K562 (cell line): Measurements from ENCODE around the gene HIVEP3. TPM values are rescaled to one million over a fixed set of nuclear protein-coding genes. Genes with fewer than 3 reads are reported as not detected.

ENCODE experiments used
- C11orf30 ChIP-seq: fragments of 450-650 bp; IDR thresholded peaks from 2 replicates; pipeline ENCODE4 v1.6.1; 2016; ENCODE audit warnings: low read depth, mild to moderate bottlenecking
- CAMTA2 ChIP-seq: fragments of 250-450 bp; sonication (Bioruptor Pico); conservative IDR thresholded peaks from 2 replicates; pipeline ENCODE4 v1.5.1; 2022
- CREBBP ChIP-seq: IDR thresholded peaks from one replicate; pipeline ENCODE4 v1.6.1; 2012; ENCODE audit warnings: low read depth, mild to moderate bottlenecking, control low read depth, inconsistent platforms, low read length
- FOXA1 ChIP-seq: fragments of 450-650 bp; IDR thresholded peaks from 2 replicates; pipeline ENCODE4 v1.6.1; 2016; ENCODE audit warnings: mild to moderate bottlenecking, borderline replicate concordance
- ILF3 ChIP-seq: fragments of 450-650 bp; IDR thresholded peaks from 2 replicates; pipeline ENCODE4 v1.6.1; 2018; ENCODE audit warnings: antibody characterized with exemption, mild to moderate bottlenecking, moderate library complexity, borderline replicate concordance
- L3MBTL2 ChIP-seq: fragments of 450-650 bp; IDR thresholded peaks from 2 replicates; pipeline ENCODE4 v1.6.1; 2016; ENCODE audit warnings: mild to moderate bottlenecking, moderate library complexity
- NFE2 ChIP-seq: IDR thresholded peaks from 2 replicates; pipeline ENCODE4 v1.6.1; 2014; ENCODE audit warnings: antibody characterized with exemption, low read depth
- SMARCC2 ChIP-seq: fragments of 450-650 bp; IDR thresholded peaks from 2 replicates; pipeline ENCODE4 v1.6.1; 2017; ENCODE audit warnings: antibody characterized with exemption, moderate library complexity, mild to moderate bottlenecking, low read depth
- SRSF7 ChIP-seq: fragments of 200-400 bp; formaldehyde crosslinking; optimal IDR thresholded peaks from 2 replicates; pipeline ENCODE3; 2017; ENCODE audit warnings: mild to moderate bottlenecking, low read depth, low read length
- ZBTB7A ChIP-seq: IDR thresholded peaks from 2 replicates; pipeline ENCODE4 v1.6.1; 2011; ENCODE audit warnings: low read depth, mild to moderate bottlenecking, low read length, moderate library complexity, borderline replicate concordance; ENCODE audit not compliant: control insufficient read depth
- ZNF197 ChIP-seq: fragments of 200-800 bp; sonication (Bioruptor generic); IDR thresholded peaks from 2 replicates; pipeline ENCODE4 v1.6.1; 2016; ENCODE audit warnings: low read depth, missing genetic modification characterization, missing compliant biosample characterization
- polyA plus RNA-seq, 8 experiments: library from polyadenylated mRNA; depleted of rRNA in 4 of 8; stranded (reverse) in 5 of 8; unstranded in 3 of 8; fragments of >200 nt; fragmentation: Nextera tagmentation in 2 of 8; fragmentation: Illumina TruSeq in 1 of 8; extraction: Ambion mirVana in 2 of 8; extraction: Trizol in 1 of 8; gene quantifications; 2 replicates each; pipeline versions ENCODE4 v1.2.1 to v1.2.3, GENCODE V29; 2011 to 2014; ENCODE audit warnings: inconsistent platforms in 1 of 8, missing spikeins in 1 of 8
- total RNA-seq, 7 experiments: library from RNA; depleted of rRNA in 6 of 7; stranded (reverse); fragments of >200 nt in 6 of 7; fragmentation: Illumina TruSeq in 2 of 7; extraction: Trizol in 2 of 7; gene quantifications; 2 replicates each; pipeline versions ENCODE4 v1.2.1 to v1.2.3, GENCODE V29; 2011 to 2021; ENCODE audit warnings: low replicate concordance in 1 of 7
- TF ChIP-seq, protein P1 (sequence below), 3 experiments: fragments of 200-800 bp in 1 of 3; fragments of 250-450 bp in 1 of 3; fragments of 450-650 bp in 1 of 3; sonication (Bioruptor Pico) in 1 of 3; sonication (Bioruptor generic) in 1 of 3; formaldehyde crosslinking in 1 of 3; IDR thresholded peaks; 2 replicates each; pipeline versions ENCODE4 v1.6.1 to v1.8.0; 2016 to 2022; ENCODE audit warnings: mild to moderate bottlenecking in 2 of 3, missing genetic modification characterization in 2 of 3, missing compliant biosample characterization in 1 of 3, moderate library complexity in 1 of 3
- TF ChIP-seq, protein P2 (sequence below): IDR thresholded peaks from 2 replicates; pipeline ENCODE4 v1.6.1; 2011; ENCODE audit warnings: borderline replicate concordance, low read depth, mild to moderate bottlenecking, moderate library complexity, low read length; ENCODE audit not compliant: insufficient read depth, poor library complexity, severe bottlenecking
- TF ChIP-seq, protein P3 (sequence below): sonication (generic); IDR thresholded peaks from 2 replicates; pipeline ENCODE4 v1.6.1; 2016
- TF ChIP-seq, protein P4 (sequence below): sonication (generic); formaldehyde crosslinking; IDR thresholded peaks from 2 replicates; pipeline ENCODE4 v1.8.0; 2022; ENCODE audit warnings: mild to moderate bottlenecking, missing genetic modification reagents, borderline replicate concordance
- TF ChIP-seq, protein P5 (sequence below), 2 experiments: fragments of 450-650 bp in 1 of 2; sonication (generic) in 1 of 2; formaldehyde crosslinking in 1 of 2; IDR thresholded peaks in 1 of 2; conservative IDR thresholded peaks in 1 of 2; 2 replicates each; pipeline versions ENCODE4 v1.6.1 to v1.8.1; 2016 to 2023; ENCODE audit warnings: mild to moderate bottlenecking in 2 of 2, moderate library complexity in 2 of 2, inconsistent platforms in 1 of 2, missing genetic modification reagents in 1 of 2

HIVEP3 gene
- total and polyA plus RNA-seq, 9 of the 15 experiments (the other 6 are each of a cell fraction or from before 2014, with no cell fraction given): 0.09 to 0.58 (median 0.34) TPM; not detected in 1

DNA sequence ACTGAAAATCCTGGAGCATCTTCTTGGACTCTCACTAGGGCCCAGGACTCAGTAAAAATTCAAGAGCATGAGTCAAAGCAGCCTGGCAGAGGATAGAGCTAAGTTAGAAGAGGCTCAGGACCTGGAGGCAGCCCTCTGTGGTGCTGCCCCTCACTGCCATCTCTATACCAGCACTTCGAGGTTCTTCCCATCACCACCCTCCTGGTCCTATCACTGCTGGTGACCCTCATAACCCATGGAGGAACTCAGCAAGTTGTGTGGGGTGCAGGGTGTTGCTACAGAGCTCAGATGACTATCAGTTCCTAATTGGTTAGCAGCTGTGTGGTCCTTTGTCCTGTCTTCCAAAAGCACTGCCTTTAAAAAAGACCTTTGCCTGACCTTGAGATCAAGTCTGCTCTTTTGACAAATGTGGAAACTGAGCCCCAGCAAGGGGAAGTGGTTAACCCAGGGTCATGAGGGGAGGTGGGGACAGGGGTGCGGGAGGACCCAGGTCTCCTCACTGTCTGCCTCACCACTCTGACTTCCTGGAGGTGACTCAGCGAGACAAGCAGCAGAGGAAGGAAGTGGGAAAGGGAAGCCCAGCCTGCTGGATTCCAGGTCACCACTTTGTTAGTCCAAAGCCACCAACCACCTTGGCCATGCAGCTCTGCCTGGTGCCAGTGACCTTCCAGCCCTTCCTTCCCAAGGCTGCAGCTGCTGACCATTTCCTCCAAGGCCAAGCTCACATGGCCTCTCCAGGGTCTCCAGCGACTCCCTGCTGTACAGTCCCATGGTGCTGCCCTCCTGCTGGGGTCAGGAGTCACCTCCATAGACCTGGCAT lies 234.8 kb downstream of the HIVEP3 start (continued):
- TF ChIP-seq, protein P1, sequence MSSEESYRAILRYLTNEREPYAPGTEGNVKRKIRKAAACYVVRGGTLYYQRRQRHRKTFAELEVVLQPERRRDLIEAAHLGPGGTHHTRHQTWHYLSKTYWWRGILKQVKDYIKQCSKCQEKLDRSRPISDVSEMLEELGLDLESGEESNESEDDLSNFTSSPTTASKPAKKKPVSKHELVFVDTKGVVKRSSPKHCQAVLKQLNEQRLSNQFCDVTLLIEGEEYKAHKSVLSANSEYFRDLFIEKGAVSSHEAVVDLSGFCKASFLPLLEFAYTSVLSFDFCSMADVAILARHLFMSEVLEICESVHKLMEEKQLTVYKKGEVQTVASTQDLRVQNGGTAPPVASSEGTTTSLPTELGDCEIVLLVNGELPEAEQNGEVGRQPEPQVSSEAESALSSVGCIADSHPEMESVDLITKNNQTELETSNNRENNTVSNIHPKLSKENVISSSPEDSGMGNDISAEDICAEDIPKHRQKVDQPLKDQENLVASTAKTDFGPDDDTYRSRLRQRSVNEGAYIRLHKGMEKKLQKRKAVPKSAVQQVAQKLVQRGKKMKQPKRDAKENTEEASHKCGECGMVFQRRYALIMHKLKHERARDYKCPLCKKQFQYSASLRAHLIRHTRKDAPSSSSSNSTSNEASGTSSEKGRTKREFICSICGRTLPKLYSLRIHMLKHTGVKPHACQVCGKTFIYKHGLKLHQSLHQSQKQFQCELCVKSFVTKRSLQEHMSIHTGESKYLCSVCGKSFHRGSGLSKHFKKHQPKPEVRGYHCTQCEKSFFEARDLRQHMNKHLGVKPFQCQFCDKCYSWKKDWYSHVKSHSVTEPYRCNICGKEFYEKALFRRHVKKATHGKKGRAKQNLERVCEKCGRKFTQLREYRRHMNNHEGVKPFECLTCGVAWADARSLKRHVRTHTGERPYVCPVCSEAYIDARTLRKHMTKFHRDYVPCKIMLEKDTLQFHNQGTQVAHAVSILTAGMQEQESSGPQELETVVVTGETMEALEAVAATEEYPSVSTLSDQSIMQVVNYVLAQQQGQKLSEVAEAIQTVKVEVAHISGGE (CRISPR knock-in tag; IDR thresholded peaks at IDR 0.05): peak in 1 of 3 experiments; percentile 46; a peak in 1 of 6 replicates
- TF ChIP-seq, protein P2, sequence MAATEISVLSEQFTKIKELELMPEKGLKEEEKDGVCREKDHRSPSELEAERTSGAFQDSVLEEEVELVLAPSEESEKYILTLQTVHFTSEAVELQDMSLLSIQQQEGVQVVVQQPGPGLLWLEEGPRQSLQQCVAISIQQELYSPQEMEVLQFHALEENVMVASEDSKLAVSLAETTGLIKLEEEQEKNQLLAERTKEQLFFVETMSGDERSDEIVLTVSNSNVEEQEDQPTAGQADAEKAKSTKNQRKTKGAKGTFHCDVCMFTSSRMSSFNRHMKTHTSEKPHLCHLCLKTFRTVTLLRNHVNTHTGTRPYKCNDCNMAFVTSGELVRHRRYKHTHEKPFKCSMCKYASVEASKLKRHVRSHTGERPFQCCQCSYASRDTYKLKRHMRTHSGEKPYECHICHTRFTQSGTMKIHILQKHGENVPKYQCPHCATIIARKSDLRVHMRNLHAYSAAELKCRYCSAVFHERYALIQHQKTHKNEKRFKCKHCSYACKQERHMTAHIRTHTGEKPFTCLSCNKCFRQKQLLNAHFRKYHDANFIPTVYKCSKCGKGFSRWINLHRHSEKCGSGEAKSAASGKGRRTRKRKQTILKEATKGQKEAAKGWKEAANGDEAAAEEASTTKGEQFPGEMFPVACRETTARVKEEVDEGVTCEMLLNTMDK: no peak
- TF ChIP-seq ILF3: no peak
- TF ChIP-seq, protein P3, sequence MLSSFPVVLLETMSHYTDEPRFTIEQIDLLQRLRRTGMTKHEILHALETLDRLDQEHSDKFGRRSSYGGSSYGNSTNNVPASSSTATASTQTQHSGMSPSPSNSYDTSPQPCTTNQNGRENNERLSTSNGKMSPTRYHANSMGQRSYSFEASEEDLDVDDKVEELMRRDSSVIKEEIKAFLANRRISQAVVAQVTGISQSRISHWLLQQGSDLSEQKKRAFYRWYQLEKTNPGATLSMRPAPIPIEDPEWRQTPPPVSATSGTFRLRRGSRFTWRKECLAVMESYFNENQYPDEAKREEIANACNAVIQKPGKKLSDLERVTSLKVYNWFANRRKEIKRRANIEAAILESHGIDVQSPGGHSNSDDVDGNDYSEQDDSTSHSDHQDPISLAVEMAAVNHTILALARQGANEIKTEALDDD: peak; percentile 55; the same call in 1 of the 2 replicates
- TF ChIP-seq, protein P4, sequence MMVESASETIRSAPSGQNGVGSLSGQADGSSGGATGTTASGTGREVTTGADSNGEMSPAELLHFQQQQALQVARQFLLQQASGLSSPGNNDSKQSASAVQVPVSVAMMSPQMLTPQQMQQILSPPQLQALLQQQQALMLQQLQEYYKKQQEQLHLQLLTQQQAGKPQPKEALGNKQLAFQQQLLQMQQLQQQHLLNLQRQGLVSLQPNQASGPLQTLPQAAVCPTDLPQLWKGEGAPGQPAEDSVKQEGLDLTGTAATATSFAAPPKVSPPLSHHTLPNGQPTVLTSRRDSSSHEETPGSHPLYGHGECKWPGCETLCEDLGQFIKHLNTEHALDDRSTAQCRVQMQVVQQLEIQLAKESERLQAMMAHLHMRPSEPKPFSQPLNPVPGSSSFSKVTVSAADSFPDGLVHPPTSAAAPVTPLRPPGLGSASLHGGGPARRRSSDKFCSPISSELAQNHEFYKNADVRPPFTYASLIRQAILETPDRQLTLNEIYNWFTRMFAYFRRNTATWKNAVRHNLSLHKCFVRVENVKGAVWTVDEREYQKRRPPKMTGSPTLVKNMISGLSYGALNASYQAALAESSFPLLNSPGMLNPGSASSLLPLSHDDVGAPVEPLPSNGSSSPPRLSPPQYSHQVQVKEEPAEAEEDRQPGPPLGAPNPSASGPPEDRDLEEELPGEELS (CRISPR knock-in tag): no peak
- TF ChIP-seq, protein P5, sequence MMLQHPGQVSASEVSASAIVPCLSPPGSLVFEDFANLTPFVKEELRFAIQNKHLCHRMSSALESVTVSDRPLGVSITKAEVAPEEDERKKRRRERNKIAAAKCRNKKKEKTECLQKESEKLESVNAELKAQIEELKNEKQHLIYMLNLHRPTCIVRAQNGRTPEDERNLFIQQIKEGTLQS (IDR thresholded peaks at IDR 0.05): peak; percentile 45; the same call in 1 of the 2 replicates
- TF ChIP-seq, protein P5 (CRISPR knock-in tag; conservative IDR thresholded peaks at IDR 0.05): no peak
- no peak for TF ChIP-seq ZBTB7A
- no peak for TF ChIP-seq L3MBTL2
- peak; percentile 57 for TF ChIP-seq C11orf30
- no peak for TF ChIP-seq CREBBP
- peak; percentile 87 for TF ChIP-seq NFE2
- no peak for TF ChIP-seq CAMTA2 (CRISPR knock-in tag)
- TF ChIP-seq ZNF197 (CRISPR knock-in tag): no peak
- no peak for TF ChIP-seq SMARCC2
- TF ChIP-seq FOXA1: no peak
- TF ChIP-seq SRSF7: no peak
